DND-41 (cell line): ENCODE results near the gene FHIP1A.

ENCODE experiments used
- EZH2 ChIP-seq: IDR thresholded peaks from 3 replicates; pipeline ENCODE4 v1.6.1; 2012; ENCODE audit warnings: borderline replicate concordance, low read depth, mild to moderate bottlenecking, moderate library complexity, low read length, inconsistent platforms; ENCODE audit not compliant: severe bottlenecking
- TF ChIP-seq, protein P1 (sequence below): IDR thresholded peaks from 2 replicates; pipeline ENCODE4 v1.5.1; 2012; ENCODE audit warnings: borderline replicate concordance, low read length, moderate library complexity, mild to moderate bottlenecking; ENCODE audit not compliant: poor library complexity, severe bottlenecking; ENCODE audit errors: extremely low read depth

DNA sequence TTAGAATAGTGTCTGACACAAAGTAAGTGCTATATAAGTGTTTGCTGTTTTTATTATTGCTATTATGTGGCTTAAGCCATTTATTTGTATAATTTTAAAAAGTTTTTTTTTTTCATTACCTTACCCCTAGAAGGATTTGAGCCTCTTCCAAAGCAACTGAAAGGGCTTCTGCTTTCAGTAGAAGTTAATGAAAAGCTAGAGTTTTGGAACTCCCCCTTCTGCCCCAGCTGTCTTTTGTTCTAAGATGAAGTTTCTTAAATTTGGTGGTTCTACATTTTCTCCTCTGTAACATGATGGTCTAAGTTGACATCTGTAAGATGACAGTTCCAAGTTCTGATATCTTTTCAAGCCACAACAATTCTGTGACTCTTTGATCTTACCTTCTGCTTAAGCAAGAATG is 30.3 kb downstream of the FHIP1A start:
- TF ChIP-seq, protein P1, sequence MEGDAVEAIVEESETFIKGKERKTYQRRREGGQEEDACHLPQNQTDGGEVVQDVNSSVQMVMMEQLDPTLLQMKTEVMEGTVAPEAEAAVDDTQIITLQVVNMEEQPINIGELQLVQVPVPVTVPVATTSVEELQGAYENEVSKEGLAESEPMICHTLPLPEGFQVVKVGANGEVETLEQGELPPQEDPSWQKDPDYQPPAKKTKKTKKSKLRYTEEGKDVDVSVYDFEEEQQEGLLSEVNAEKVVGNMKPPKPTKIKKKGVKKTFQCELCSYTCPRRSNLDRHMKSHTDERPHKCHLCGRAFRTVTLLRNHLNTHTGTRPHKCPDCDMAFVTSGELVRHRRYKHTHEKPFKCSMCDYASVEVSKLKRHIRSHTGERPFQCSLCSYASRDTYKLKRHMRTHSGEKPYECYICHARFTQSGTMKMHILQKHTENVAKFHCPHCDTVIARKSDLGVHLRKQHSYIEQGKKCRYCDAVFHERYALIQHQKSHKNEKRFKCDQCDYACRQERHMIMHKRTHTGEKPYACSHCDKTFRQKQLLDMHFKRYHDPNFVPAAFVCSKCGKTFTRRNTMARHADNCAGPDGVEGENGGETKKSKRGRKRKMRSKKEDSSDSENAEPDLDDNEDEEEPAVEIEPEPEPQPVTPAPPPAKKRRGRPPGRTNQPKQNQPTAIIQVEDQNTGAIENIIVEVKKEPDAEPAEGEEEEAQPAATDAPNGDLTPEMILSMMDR, result no peak
- no peak for TF ChIP-seq EZH2
